ENCODE data around the gene NES.

DNA sequence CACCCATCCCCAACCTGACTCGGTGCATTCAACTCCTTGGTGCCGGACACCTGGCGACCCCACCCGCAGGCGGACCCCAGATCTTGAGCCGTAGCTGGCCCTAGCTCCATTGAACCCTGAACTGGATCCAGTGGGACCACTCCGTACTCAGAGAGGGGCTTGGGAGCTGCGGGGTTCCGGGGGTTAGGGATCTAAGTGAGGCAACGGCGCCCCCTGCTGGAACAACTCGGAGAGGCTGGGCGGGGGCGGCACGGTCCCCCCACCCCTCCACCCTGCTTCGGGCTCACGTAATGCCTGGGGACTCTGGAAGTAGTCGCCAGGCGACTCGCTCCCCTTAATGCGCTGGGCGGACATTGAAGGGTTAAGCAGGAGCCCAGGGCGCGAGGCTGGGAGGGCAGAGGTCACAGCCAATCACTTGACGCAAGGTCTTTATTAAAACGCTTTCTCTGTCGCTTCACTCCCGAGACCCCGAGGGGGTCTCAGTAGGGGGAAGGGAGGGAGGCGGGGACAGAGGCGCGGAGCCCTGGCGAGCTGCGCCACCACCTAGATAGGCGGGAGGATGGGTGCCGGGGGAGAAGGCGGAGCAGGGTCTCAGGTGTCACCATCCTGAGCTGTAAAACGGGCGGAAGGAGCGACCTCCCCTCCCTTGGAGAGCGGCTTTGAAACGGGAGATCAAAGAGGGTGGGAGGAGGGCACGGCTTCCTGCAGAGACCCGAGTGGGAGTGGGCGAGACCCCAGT lies 28.9 kb upstream of the NES start:
- TF ChIP-seq EZH2phosphoT487 (IDR thresholded peaks at IDR 0.05; ENCODE audit: insufficient read depth, low read depth) = no peak
- TF ChIP-seq EZH2 (IDR thresholded peaks at IDR 0.05; ENCODE audit: insufficient read depth, poor library complexity, severe bottlenecking) = no peak
